ENCODE data around the gene KIAA1217. TPM values are rescaled to one million over a fixed set of nuclear protein-coding genes. Genes with fewer than 3 reads are reported as not detected.

Gene KIAA1217
- total RNA-seq, 2 experiments from 2014 or later: 0.67 to 1.3 TPM

DNA sequence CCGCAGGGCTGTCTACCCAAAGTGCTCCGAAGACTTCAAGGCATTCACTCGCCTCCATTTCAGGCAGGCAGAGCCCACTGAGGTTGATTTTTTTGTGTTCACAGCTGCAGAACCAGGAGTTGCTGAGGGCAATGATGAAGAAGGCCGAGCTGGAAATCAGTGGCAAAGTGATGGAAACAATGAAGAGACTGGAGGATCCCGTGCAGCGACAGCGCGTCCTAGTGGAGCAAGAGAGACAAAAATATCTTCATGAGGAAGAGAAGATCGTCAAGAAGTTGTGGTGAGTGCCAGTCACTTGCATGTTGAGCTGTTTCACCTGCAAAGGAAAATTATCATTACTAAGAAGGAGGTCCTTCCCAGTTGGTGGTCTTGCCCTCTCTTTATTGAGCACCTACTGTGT is 304.2 kb downstream of the KIAA1217 start:
- peaks cover 1% of the 10 kb centered on the region for H3K27me3 Mint-ChIP-seq
- CTCF ChIA-PET: interaction anchor here (1.1 kb wide), 2 partner anchors 194 to 519 kb away, joined by 3 read pairs; no protein-coding TSS in a partner anchor
- no peaks in the 10 kb centered on the region for H3K36me3 Mint-ChIP-seq (ENCODE audit: low read depth)
- POLR2A ChIA-PET: no interaction called here
- ATAC-seq: no peak
- H3K4me1 Mint-ChIP-seq (ENCODE audit: low read depth): no peaks in the 10 kb centered on the region
- intact Hi-C loops (cut with micrococcal nuclease): no loop called here
- DNase-seq: peak; percentile 19
- H3K9me3 Mint-ChIP-seq: no peaks in the 10 kb centered on the region
- no peak overlapping the region for H3K27ac Mint-ChIP-seq
- TF ChIP-seq, protein P1, sequence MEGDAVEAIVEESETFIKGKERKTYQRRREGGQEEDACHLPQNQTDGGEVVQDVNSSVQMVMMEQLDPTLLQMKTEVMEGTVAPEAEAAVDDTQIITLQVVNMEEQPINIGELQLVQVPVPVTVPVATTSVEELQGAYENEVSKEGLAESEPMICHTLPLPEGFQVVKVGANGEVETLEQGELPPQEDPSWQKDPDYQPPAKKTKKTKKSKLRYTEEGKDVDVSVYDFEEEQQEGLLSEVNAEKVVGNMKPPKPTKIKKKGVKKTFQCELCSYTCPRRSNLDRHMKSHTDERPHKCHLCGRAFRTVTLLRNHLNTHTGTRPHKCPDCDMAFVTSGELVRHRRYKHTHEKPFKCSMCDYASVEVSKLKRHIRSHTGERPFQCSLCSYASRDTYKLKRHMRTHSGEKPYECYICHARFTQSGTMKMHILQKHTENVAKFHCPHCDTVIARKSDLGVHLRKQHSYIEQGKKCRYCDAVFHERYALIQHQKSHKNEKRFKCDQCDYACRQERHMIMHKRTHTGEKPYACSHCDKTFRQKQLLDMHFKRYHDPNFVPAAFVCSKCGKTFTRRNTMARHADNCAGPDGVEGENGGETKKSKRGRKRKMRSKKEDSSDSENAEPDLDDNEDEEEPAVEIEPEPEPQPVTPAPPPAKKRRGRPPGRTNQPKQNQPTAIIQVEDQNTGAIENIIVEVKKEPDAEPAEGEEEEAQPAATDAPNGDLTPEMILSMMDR (IDR thresholded peaks at IDR 0.05): no peak
- no peak overlapping the region for H3K4me3 Mint-ChIP-seq

DNA sequence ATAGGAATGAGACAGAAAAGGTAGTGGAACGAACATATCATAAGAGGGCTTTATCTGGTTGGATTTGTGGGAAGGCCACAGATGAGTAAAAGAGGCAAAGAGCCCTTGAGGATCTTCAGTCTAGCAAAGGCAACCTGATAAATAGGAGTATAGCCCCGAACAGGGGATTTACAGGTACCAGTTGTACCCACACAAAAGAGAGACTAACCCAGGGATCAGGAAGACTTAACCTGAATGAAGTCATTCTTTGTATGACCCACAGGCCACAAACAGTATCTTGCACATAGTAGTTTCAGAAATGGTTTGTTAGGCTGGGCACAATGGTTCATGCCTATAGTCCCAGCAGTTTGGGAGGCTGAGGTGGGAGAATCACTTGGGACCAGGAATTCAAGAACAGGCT is 306.5 kb downstream of the KIAA1217 start:
- CTCF ChIA-PET: interaction anchor here (1.7 kb wide), 1 partner anchor 11 kb away, joined by 5 read pairs; no protein-coding TSS in a partner anchor
- intact Hi-C loops (cut with micrococcal nuclease): loop anchor here (5.0 kb wide), 1 partner anchor 523 kb away; no protein-coding TSS in a partner anchor

DNA sequence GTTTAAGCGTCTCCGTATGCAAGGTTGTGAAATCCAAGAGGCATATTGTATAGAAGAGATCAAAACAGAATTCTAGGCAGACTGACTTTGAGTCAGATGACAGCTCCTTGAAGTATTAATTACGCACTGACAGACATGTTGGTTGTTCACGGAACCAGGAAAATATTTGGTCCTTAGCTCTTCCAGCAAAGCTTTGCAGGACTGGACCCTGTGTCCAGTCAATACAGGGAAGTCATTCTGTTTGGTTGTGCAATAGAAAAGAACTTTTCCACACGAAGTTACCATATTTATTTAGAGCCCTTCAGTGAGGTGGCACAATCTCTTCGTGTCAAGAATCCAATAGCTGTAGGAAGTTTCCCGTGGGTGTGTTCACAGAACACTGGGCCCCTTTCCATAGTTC is 309.5 kb downstream of the KIAA1217 start:
- H3K4me3 Mint-ChIP-seq: no peak overlapping the region
- DNase-seq (no peak), ATAC-seq (no peak)
- no peaks in the 10 kb centered on the region for H3K36me3 Mint-ChIP-seq (ENCODE audit: low read depth)
- ChIA-PET CTCF (interaction anchor here (0.6 to 4.1 kb wide), 19 partner anchors 9 to 1360 kb away, joined by 3 to 27 read pairs (median 4); no protein-coding TSS in a partner anchor), POLR2A (no interaction called here)
- H3K27ac Mint-ChIP-seq: no peak overlapping the region
- TF ChIP-seq, protein P1 (IDR thresholded peaks at IDR 0.05): no peak
- intact Hi-C loops (cut with micrococcal nuclease): loop anchor here (5.0 kb wide), 1 partner anchor 526 kb away; no protein-coding TSS in a partner anchor
- H3K27me3 Mint-ChIP-seq: peaks cover 5% of the 10 kb centered on the region
- H3K4me1 Mint-ChIP-seq (ENCODE audit: low read depth): peaks cover 12% of the 10 kb centered on the region
- no peaks in the 10 kb centered on the region for H3K9me3 Mint-ChIP-seq

More for the DNA sequence above, 306.5 kb downstream of the KIAA1217 start:
- POLR2A ChIA-PET: no interaction called here
- peaks cover 7% of the 10 kb centered on the region for H3K27me3 Mint-ChIP-seq
- no peaks in the 10 kb centered on the region for H3K9me3 Mint-ChIP-seq
- no peaks in the 10 kb centered on the region for H3K36me3 Mint-ChIP-seq (ENCODE audit: low read depth)
- H3K27ac Mint-ChIP-seq: no peak overlapping the region
- TF ChIP-seq, protein P1 (IDR thresholded peaks at IDR 0.05): no peak
- no peak overlapping the region for H3K4me3 Mint-ChIP-seq
- no peak for DNase-seq
- peaks cover 12% of the 10 kb centered on the region for H3K4me1 Mint-ChIP-seq (ENCODE audit: low read depth)
- no peak for ATAC-seq

DNA sequence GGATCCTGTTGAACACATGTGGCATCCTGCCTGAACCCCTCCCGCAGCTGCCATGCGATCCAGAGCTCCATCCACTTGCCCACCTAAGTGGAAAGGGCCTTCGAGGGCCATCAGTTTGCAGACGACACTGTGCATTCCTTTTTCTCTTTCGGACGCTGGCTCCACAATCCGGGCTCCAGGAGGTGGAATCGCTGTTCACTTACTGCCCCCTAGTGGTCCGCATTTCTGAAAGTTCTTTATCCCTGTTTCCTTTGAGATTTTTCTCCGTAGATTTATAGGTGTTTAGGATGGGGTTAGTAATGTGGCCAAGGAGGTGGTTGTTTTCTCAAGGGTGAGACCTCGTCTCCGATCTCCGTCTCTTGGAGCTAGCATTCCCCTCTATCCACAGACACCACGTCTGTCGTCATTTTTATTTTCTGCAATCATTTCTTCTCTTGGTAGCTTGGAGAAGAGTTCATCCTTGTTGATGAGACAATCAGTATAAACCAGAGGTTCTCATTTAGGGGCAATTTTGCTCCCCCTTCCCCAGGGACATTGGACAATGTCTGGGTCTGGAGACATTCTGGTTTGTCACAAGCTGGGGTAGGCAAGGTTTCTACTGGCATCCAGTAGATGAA is 310.2 kb downstream of the KIAA1217 start:
- Mint-ChIP-seq H3K4me1 (ENCODE audit: low read depth) (peaks cover 12% of the 10 kb centered on the region), H3K27ac (no peak overlapping the region), H3K4me3 (peak overlapping the region; percentile 59), H3K27me3 (peaks cover 5% of the 10 kb centered on the region), H3K9me3 (no peaks in the 10 kb centered on the region), H3K36me3 (ENCODE audit: low read depth) (no peaks in the 10 kb centered on the region)
- ChIA-PET CTCF (interaction anchor here (0.7 to 4.1 kb wide), 24 partner anchors 9 to 1361 kb away, joined by 3 to 27 read pairs (median 4); no protein-coding TSS in a partner anchor), POLR2A (no interaction called here)
- DNase-seq (peak; percentile 59), ATAC-seq (no peak)
- intact Hi-C loops (cut with micrococcal nuclease): loop anchor here (5.0 kb wide), 1 partner anchor 527 kb away; no protein-coding TSS in a partner anchor
- TF ChIP-seq, protein P1 (IDR thresholded peaks at IDR 0.05): peak; percentile 92

DNA sequence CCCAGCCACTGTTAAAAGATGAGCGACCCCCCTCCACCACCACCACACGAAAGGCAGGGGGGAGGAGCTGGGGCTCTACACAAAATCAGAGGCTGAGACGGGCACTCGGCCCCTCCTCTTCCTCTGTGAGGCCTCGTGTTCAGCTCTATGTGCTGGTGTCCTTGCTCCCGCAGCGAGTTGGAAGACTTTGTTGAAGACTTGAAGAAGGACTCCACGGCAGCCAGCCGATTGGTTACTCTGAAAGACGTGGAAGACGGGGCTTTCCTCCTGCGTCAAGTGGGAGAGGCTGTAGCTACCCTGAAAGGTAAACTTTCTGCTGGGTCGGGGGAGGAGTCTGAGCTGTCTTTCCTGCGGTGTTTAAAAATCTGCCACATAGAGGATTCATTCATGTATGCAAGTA is 311.0 kb downstream of the KIAA1217 start:
- ChIA-PET POLR2A (no interaction called here), CTCF (interaction anchor here (0.7 to 4.1 kb wide), 12 partner anchors 11 to 609 kb away, joined by 3 to 27 read pairs (median 6); no protein-coding TSS in a partner anchor)
- DNase-seq (peak; percentile 70), ATAC-seq (peak; percentile 87)
- H3K4me3 Mint-ChIP-seq: peak overlapping the region; percentile 59
- no peaks in the 10 kb centered on the region for H3K9me3 Mint-ChIP-seq
- no peaks in the 10 kb centered on the region for H3K36me3 Mint-ChIP-seq (ENCODE audit: low read depth)
- H3K27ac Mint-ChIP-seq: no peak overlapping the region
- intact Hi-C loops (cut with micrococcal nuclease): loop anchor here (5.0 kb wide), 1 partner anchor 528 kb away; no protein-coding TSS in a partner anchor
- TF ChIP-seq, protein P1 (IDR thresholded peaks at IDR 0.05): no peak
- peaks cover 5% of the 10 kb centered on the region for H3K27me3 Mint-ChIP-seq
- H3K4me1 Mint-ChIP-seq (ENCODE audit: low read depth): peaks cover 12% of the 10 kb centered on the region
